Measurements from ENCODE around the gene SORBS1.

The SORBS1 gene

DNA sequence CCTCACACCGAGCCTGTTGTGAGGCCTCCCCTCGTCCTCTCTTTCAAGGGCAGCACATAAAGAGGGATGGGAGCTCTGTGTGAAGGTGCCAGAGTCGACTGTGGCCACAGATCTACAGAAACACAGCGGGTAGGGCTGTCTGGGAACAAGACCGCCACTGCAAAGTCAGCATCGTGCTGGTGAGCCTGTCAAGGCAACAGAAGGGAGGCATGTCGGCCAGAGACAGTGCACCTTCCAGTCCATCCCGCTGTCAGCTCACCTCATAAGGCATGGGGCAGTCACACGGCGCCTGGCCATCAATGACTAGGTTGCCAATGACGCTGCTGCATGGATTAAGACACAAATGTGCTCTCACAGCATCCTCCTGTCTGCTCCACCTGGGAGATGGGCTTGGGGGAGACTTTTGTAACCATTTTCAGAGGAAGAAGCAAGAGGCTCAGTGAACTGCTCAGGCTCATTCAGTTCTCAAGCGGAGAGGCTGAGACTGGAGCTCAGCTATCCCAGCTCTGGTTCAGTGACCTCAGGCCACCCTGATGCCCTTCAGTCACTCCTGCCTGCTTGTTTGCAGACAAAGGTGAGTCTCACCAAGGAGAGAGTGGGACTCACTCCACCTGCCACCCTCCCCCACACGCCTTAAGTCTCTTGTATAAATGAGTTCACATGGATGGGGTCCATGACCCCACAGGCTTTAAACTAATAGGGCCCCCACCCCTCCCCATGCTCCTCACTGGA, 125.5 kb downstream of the SORBS1 start:
- DNase-seq (ENCODE audit: low read depth): no peak

DNA sequence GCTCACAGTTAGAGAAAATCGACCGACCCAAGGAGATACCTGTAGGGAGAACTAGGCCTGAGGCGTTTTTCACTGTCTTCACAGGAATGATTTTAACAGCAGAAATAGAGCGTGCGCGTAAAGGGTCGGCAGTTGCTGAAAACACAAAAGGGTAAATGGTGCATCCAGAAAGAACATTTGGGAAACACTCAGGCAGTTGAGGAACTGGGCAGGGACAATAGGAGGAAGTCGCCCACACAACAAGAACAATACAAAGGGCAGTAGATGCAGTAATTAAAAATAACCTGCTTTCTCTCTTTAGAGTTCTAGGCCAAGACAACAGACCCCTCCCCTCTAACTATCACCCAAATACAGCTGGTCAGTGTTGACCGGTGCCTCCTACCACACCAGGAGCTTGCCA, 126.6 kb downstream of the SORBS1 start:
- DNase-seq (ENCODE audit: low read depth): no peak

DNA sequence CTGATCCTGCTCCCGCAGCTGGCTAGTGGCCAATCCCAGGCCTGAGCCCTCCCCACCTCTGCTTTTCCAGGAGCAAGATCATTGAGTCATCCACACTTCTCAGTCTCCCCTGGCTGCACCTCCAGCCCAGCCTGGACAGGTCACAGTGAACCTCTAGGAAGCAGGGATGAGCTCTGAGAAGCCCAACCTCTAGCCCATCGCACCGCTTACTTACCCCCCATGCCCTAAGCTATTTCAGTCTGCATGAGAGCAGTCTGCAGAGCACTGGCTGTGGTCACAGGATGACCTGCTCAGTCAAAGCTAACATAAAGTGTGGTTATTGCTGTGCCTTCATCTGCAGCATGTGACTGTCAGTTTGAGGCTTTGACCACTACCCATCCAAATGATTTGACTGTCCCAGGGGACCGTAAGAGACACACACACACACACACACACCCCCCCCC, 129.2 kb downstream of the SORBS1 start:
- no peak for DNase-seq (ENCODE audit: low read depth)

DNA sequence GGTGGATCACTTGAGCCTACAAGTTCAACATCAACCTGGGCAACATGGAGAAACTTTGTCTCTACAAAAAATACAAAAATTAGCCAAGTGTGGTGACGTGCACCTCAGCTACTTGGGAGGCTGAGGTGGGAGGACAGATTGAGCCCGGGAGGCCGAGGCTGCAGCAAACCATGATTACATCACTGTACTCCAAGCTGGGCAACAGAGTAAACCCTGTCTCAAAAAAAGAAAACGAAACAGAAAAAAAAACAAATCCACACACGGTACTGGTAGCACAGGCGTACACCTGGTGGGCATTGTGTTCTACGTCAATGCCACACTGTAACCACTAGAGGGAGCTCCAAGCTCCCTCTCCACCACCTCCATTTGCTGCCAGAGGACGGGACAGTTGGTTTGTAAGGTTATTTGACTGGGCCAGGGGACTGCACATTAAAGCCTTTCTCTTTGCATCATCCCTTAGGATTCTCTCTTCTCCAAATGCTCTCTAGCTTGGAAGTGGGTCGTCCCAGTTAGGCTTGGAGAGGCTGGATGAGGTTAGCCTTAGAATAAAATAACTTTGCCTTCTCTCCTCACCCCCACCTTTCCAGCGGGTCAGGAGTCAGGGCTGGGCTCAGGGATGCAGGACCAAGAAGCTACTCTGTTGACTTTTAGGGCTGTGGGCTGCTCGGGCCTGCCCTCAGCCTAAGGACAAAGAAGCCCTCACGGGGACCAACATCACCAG, 130.8 kb downstream of the SORBS1 start:
- no peak for DNase-seq (ENCODE audit: low read depth)

DNA sequence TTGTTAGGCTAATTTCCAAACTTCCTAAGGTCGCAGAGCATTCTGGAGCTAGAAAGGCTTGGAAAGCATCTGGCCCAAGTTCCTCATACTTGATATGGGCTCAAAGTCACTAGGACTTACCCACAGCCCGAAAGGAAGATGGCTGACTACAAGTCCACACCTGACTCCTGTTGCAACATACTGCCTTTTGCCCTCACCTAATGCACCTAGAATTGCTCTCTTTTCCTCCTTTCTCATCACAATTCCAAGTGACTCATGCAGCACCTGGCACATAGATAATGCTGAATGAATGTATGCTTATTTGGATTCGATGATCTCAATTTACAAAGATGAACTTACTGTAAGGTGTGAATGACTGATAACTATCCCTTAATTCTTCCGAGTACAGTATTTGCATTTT, 131.5 kb downstream of the SORBS1 start:
- DNase-seq (ENCODE audit: low read depth): no peak

DNA sequence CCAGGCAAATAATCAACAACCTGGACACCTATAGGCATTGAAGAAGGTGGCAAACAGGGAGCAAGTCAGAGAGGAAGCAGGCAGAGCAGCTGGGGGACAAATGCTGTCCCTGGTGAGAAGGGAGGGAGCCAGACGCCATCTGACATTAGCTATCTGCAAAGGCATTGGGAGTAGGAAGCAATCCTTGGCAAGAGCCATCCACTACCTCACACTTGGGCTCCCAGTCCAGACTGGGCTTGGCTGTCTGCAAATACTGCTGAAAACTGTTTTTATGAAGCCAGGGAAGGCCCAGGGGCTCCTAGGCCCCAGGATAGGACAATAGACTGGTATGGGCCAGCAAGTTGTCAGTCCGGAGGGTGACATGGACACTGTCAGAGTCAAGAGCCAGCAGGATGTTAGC, 132.5 kb downstream of the SORBS1 start:
- no peak for DNase-seq (ENCODE audit: low read depth)

DNA sequence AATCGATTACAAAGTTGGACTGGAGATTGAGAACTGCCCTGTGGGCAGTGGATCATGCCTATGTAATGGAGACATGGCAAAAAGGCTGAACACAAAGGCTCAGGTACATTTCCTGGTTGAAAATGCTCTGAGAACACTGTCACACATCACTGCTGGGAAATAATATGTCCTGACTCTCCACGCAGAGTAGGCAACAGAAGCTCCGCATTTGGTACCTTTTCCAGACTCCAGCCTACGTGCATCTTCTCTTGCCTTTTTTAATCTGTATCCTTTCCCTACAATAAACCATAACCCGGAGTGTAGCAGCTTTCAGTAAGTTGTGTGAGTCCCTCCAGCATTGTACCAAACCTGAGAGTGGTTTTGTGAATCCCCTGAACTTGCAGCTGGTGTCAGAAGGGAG, 134.7 kb downstream of the SORBS1 start:
- no peak for DNase-seq (ENCODE audit: low read depth)

DNA sequence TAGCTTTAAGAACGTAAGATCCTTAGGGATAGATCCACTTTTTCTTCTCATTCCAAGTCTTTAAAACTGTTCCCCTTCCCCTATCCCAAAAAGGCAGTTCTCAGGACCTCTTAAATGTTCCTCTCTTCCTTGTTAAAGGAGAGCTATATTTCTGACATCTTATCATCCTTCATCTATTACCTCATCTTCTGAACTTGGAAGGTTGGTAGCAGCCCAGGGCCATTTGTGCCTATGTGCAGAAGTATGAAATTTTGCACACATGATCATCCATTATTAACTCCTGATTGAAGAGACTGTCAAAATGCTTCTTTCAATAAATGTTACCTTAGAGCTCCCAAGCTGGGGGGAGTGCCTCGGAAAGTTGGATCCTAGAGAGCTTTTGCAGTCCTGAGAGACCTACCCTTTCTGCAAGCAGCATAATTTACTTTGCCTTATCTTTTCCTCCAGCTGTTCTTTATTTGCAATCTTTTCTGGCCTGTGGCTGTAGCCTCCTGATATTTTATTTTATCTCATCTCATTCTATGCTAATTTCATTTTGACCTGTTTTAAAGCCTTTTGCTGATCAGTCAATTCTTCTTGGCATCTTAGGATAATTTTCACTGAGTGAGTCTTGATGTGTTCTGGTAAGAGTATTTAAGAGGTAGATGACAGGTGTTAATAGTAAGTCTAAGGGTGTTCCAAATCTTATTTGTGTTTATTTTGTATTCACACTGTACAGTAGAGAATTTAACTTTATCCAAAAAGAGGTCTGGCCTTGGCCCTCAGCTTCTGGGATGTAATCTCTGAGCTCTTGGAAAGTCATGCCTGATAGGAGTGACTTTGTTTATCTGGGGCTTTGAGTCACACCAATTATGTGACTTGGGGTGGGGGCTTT, 135.3 kb downstream of the SORBS1 start:
- DNase-seq (ENCODE audit: low read depth): no peak

DNA sequence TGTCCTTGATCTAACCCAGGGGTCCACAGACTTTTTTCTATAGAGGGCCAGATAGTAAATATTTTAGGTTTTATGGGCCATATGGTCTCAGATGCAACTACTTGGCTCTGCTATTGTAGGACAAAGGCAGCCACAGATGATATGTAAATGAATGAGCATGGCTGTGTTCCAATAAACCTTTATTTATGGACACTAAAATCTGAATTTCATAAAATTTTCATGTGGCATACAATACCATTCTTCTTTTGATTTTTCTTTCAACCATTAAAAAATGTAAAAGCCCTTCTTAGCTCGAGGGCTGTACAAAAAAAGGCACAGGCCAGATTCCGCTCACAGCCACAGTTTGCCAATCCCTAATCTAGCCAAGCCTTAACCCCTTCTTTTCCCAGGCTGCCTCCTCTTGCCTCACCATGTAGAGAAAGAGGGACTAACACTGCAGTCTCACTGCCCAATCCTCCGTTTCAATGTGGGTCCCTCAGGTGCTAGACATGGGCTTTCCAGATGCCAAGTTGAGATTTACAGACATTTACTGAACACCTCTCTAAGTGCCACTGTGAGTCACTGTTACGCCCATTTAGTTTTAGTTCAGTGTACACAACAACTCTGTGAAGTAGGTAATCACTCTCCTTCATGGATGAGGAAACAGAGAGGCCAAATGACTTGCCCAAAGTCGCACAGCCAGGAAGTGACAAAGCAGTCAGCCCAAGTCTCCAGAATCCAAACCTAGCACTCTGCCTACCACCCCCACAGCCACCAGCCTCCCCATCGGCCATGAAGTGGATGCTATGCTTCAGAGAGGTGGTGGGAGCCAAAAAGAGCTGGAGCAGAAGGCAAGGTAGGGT, 137.8 kb downstream of the SORBS1 start:
- no peak for DNase-seq (ENCODE audit: low read depth)

DNA sequence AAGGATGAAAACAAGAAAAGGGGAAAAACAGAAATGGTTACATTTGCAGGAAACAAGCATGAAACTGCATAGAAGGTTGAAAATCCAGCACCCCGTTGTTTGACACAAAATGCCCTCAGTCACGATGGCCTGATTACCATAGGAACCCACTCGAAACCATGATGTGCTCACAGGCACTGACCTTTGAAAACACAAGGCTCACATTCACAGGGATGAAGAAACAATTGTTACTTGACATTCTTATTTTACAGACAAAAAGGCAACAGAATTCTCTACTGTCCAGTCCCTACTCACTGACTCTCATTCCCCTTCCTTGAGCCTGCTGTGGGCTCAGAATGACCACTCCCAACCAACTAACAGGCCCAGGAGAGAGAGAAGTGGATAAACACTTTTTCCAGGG, 138.9 kb downstream of the SORBS1 start:
- DNase-seq (ENCODE audit: low read depth): no peak

DNA sequence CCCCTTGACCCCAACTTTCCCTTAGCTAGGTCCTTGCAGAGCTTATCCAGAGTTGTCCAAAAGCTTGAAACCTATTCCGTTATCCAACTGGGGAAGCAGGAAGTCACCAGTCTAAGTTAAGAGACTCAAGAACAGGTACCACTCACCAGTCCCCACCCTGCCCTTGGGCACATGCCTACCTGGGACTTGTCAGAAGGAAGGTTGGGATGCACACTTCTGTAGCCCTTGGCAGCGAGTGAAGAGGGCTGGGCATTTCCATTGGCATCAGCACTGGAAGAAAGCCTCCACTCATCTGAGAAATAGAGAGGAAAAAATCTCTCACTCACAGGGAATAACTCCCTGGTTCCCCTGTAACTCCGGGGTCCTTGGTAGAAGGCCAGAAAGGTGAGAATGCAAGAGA, 139.4 kb downstream of the SORBS1 start:
- DNase-seq (ENCODE audit: low read depth): no peak

DNA sequence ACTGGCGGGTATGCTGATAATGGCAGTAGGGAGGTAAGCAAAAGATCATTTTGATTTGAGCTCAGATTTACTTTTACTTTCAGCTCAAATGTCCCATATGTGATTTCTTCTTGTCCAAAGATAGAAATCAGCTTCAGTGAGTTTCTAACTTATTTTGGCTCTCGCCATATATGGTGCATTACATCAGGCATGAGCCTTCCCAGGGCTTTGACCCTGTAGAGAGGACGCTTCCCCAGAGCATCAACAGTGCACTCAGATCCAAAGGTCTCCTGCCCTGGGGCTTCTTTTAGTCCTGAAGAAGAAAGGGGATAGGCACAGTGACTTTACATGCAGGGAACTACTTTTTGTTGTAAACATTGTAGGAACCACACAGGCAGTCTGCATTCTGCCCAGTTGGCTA, 141.8 kb downstream of the SORBS1 start:
- DNase-seq (ENCODE audit: low read depth): no peak

DNA sequence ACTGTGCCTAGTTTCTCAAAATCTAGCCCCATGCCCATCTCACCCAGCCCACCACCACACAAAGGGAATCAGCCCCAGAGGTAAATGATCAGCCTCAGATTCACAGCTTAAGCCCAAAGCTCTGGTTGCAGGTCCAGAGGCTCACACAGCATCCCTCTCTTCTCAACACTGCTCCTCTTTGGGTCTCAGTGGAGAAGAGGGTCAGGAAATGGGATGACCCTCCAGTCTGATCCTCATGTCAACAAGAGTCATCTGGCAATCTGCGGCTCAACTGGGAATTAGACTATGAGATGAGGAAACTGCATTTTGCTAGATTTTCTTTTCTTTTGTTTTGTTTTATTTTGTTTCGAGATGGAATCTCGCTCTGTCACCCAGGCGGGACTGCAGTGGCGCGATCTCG, 144.2 kb downstream of the SORBS1 start:
- DNase-seq (ENCODE audit: low read depth): no peak

DNA sequence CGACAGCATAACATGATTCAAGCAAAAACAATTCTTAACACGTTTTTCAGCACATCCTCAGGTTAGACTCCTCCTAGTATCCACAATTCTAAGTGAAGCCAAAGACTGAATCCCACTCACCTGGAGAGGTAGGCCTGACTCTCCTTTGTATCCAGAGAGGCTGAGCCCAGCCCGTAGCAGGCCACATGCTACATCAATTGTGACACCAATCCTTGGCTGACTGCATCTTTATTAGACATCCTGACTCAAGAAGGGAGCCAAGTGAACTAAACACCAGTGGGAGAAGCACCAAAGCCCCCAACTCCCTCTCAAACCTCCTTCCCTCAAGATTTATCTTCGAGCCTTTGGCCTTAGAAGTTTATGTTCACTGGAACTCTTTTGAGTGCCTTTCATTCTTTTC, 144.9 kb downstream of the SORBS1 start:
- no peak for DNase-seq (ENCODE audit: low read depth)

DNA sequence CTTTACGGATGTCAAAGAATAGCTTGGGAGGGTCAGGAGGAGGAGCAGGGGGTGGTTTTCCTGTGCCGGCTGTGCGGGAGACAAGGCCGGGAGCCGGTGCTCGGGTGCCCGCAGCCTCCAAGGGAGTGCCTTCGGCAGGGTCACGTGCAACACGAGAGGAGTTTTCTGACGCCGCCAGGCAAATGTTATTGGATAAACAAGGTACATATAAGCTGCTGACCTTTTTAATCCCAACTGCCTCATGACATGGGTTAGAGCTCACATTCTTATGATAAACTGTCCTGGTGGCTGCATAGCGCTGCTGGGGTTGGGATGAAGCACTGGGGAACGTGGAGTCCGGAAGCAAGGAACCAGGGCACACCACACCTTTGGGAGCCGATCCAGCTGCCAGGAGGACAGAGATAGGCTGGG, 145.5 kb downstream of the SORBS1 start:
- DNase-seq (ENCODE audit: low read depth): no peak

DNA sequence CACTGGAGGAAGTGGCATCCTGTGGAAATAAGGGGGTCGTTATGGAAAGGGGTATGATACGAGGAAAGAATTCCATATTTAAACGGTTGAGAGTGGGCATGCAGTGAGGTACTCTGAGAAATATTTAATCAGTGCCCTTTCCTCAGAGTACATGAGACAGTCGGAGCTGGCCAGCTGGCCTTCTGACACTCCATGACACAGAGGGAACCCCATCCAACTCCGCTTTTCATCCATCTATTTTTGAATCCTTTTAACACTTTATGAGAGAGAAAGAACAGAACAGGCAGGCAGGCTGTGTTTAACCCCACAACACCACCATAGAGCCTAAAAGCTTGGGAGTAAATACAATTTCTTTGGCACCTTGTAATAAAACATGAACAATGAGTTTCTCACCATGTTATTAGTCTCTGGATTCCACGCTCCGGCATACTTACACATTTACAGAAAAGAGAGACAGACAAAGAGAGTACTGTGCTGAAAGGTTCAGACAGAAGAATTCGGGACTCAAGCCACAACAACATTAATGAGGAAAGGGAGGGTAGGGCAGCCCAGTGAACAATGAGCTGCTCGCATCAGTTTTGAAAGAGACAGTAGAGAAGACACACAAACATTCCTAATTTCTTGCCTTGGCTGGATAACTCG, 146.2 kb downstream of the SORBS1 start:
- DNase-seq (ENCODE audit: low read depth): no peak

DNA sequence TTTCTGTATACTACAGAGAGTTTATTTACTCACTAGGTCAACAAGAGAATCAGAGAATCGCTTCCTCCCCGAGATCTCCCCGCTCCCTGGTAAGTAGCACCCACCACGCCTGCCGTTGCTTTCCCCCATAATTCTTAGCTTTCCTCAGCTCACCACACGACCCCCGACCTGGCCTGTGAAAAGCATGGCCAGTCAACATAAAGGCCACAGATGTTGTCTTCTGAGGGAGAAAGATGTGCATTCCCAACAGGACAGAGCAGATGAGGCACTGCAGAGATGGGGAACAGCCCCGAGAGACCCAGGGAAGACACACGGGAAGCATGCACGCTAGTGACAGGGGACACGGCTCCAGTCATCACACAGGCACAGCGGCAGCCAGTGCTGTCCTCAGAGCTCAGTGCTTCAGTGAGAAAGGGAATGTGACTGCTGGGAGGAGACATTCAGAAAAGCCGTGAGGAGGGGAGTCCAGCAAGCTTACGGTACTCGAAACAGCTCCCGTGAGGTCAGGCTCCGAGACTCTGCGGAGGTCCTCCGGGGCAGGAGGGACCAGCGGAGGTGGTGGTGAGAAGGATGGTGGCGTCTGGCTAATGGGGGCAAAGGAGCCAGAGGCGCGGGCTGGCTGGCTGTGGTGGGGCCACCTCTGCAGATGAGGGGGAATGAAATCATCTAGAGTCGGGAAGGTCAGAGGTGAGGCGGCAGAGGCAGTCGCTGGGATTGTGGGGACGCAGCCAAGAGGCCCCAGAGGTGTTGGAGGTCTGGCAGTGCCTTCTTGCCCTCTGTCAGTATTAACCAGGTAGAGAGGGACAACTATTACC, 146.9 kb downstream of the SORBS1 start:
- DNase-seq (ENCODE audit: low read depth): no peak

DNA sequence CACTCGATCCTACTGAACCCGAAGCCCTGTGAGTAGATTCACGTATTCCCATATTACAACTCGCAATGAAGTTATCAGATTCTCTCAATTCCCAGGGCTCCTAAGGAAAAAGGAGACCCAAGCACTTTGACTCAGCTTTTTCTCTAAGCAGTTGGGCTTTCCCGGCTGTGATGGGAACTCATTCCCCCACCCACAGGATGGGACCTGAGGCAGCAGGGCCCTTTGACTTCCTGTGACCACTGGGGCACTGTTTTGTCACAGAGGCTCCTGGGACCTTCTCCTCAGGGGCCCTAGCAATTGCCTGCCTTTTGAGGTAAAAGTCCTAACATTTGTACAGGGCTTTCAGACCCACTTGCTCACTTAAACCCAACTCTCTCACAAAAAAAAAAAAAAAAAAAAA, 147.6 kb downstream of the SORBS1 start:
- no peak for DNase-seq (ENCODE audit: low read depth)

DNA sequence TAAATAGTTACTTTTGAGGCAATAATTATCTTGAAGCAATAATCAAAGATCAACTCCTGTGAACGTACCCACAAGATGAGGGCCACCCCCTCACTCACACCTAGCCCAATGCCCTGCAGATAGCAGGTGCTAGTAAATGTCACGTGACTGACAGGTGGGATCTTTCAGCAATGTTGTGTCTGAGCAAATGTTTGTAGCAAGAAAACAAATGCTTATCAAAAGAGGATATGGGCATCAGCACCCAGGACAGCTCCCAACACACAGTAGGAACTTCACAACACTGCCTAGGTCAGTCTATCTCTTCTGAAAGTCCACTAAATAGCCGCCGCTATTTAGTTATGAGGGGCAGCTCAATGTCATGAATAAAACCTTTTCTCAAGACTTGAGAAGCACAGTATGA, 149.5 kb downstream of the SORBS1 start:
- DNase-seq (ENCODE audit: low read depth): no peak

Data from stromal cell of bone marrow (primary cell).